Measurements from ENCODE around the gene NRG3.
"Not testable (repeated sequence)": the region's sequence is repeated elsewhere in the genome, so short reads cannot be mapped to it uniquely, and the experiment has no call there.

NRG3 gene

DNA sequence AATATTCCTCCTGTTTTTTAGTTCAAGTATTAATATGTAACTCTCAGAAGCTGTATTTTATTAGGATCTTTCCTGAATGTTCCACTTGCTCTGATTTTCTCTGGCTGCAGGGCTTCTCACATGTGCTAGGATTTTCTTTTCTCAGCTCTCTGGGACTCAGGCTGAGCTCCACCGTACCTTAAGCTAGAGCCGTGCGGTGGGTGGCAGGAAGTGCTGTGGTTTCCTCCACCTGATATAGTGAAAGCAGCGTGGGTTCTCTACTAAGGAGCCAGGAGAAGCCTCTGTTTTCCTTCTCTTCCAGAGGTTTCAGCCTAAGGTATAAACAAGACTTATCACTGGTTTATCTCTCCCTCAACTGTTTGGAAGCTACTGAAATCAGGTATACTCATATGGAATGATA lies 433.6 kb downstream of the NRG3 start:
- DNase-seq = no peak

DNA sequence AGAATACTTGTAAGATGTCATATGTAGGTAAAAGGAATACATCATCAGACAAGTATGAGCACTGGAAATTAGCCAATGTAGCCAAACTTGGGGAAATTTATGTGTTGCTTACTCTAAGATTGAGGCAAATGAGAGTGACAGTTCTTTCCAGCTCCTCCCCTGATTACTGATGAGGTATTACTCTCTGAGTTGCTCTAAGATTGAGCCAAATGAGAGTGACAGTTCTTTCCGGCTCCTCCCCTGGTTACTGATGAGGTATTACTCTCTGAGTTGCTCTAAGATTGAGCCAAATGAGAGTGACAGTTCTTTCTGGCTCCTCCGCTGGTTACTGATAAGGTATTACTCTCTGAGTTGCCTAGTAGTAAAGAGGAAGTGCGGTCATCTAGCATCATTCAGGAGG lies 435.8 kb downstream of the NRG3 start:
- no peak for DNase-seq

DNA sequence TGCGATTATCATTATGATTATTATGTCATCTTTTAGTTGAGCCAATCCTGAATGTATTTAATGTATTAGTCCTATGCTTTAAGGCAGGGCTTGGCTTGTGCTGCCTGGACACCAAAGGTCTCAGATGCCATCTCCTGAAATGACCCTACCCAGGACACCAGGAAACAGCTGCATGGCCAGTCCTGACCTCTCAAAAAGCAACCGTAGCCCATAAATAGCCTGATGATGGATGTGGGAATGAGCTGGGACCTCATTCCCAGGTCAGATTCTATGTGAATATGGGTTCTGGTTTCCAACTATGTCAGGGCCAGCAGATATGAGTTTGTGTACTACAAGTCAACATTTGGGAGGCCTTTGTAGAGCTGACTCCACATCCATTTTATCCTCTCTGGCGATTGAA lies 438.4 kb downstream of the NRG3 start:
- no peak for DNase-seq

DNA sequence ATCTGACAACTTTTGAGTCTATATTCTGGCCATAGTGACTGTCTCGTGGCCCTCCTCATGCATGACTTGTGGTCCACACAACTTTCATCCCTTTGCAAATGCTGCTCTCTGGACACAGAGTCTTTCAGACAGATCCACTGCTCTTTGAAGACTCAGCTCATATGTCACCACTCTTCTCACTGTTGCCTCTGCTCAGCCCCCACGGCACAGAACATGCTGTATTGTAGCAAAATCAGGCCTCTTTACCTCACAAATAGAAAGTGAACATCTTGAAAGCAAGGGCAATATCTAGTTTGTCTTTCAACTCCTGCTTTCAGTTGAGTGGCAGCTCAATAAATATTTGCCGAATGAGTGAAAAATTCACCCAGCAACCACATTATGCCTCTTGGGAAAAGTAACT lies 443.5 kb downstream of the NRG3 start:
- DNase-seq = no peak

DNA sequence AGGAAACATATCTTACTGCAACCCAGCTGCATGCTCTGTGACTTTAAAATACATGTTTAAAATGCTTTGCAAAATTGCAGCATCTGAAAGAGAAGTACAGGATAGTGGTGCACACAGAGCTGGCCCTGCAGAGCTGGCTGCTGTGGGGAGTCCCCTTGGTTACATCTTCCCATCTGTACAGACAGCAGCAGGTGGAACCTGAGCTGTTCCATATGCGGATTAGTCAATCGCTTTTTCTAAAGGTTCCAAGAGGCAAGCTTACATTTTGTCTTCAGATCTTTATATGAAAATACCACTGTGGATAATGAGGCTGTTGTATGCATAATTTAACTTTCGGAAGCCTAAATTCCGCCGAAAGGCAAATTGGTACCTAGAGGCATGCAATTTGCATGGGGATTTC lies 444.1 kb downstream of the NRG3 start:
- no peak for DNase-seq

DNA sequence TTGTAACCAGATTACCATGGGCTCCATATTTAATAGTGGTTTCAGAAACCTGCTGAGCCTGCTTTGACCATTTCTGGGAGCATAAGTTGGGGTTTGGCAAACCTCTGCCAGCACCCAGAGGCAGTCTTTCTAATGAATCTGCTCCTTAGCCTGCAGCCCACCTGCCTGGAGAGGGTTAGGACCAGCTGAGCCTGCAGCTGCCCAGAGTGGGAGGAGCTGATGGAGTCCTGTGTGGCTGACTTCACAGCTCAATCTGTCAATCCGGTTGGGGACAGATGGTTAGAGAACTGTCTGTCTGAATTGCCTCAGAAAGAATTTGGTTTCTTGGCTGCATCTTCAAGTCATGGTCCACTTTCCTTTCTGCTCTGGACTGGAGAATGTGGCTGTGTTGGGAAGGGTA lies 444.6 kb downstream of the NRG3 start:
- DNase-seq = no peak

DNA sequence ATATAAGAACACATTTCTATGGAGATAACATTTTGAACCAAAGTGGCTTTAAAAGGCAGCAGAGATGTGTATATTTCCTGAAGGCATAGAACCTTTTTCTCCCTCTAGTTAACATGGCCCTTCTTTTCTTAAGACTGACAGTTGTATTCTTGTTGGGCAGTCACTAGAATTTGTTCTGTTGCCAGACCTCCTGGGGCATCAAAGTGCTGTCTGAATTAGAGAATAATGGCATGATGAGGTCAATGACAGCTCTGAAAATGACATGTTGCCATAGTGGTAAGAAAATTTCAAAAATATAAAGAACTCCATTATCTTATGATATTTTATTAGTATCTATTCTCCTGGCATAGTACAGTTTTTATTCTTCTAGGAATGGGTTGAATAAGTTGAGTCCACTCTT lies 446.7 kb downstream of the NRG3 start:
- DNase-seq = no peak

DNA sequence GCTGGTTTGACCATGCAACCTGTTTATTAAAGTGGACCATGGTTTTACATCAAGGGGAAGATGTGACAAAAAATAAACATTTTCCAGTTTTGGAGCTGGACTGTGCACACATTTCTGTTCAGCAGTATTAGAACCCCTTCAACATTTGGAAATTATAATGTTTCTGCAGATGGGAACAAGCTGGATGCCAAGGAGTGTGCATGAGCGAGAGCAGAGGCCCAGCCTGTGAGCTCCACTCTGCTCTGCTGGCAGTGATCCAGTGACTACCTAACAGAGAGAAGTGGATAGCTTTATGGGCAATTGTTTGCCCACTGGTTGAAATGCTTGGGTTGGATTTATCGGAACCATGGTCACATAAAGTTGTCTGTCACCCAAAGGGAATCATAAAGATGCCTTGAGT lies 456.7 kb downstream of the NRG3 start:
- DNase-seq = no peak

DNA sequence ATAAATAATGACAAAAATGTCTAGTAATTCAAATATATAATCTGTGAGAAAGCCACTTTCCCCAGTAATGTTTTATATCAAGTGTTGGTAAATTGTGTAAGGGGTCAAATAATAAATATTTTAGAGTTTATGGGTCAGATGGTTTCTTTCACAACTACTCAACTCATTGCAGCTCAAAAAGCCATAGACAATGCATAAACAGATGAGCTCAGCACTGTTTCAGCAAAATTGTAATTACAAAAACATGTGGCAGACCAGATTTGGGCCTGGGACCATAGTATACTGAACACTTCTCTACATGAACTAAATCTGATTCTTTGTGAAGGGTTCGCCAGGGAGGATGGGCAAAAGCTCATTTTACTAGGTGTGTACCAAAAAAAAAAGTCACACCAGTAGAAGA lies 460.8 kb downstream of the NRG3 start:
- DNase-seq = no peak

DNA sequence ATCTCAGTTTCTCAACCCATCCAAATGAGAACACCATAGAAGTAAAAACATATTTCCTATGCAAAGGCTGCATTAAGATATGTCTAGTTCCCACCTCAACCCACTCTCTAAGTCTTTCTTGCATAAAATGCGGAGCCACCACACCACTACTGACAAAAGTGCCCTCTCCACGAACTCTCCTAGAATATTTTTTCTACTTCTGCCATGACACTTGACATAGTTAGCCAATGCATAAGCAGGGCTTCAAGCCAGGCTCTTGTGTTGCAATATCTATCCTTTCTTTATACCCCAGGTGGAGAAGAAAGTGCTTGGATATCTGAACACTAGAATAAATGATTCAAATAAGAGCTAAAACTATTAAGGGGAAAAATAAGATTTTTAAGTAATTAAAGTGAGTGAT lies 465.2 kb downstream of the NRG3 start:
- no peak for DNase-seq

DNA sequence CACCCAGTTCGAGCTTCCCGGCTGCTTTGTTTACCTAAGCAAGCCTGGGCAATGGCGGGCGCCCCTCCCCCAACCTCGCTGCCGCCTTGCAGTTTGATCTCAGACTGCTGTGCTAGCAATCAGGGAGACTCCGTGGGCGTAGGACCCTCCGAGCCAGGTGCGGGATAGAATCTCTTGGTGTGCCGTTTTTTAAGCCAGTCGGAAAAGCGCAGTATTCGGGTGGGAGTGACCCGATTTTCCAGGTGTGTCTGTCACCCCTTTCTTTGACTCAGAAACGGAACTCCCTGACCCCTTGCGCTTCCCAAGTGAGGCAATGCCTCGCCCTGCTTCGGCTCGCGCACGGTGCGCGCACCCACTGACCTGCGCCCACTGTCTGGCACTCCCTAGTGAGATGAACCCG lies 474.6 kb downstream of the NRG3 start:
- not testable (repeated sequence) for DNase-seq

DNA sequence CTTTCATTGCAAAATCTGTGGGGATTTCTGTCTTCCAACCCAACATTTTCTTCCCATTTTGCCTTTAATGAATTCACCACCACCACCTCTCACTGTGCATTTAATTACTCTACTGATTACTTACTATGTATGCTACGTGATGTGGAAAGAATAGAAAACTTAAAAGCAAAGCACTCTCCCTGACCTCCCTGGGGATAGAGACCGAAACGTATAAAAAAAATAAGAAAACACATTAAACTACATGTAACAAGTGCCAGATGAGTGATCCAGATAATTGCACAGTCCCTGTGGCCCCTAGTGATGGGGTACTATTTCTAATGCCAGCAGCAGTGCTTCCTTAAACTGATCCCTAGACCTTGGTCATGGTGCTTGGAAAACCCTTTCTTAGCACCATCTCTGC lies 478.4 kb downstream of the NRG3 start:
- DNase-seq = no peak

DNA sequence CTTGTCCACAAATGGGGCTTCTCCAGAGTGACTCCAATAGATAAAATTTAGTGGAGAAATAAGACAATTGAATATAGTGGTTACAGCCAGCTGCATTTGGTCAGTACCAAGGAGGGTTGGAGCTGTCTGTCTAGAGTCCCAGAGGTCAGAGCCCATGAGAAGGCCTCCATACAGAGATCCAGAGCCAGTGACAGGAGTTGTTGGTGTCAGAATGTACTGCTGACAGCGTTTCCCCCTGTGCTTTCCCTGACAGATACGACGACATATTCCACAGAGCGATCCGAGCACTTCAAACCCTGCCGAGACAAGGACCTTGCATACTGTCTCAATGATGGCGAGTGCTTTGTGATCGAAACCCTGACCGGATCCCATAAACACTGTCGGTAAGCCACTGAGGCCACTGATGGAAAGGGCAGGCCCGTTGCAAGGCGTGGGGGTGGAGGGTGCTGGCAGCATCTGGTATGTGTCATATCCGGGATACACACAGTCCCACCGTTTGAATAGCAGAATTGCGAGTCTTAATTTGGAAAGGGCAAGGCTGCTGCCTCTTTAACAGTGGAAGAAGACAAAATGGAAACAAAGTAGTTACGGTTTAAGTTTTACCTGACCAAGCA lies 483.6 kb downstream of the NRG3 start:
- DNase-seq = no peak

DNA sequence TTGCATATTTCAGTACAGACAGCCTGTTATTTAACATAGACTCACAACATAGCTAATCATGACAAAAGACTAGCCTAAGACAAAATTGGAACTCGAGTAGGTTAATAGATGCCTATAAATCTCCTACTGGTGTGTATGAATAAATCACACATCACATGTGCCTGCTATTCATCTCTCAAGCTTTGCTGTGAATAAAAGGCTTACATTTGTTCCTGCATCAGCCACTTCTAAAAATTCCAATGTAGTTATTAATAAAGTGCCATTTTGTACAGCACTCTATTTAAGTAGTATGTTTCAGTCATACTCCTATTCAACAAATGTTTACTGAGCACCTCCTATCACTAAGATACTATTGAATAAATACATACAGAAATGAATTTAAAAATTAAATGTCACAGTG lies 486.3 kb downstream of the NRG3 start:
- DNase-seq = no peak

DNA sequence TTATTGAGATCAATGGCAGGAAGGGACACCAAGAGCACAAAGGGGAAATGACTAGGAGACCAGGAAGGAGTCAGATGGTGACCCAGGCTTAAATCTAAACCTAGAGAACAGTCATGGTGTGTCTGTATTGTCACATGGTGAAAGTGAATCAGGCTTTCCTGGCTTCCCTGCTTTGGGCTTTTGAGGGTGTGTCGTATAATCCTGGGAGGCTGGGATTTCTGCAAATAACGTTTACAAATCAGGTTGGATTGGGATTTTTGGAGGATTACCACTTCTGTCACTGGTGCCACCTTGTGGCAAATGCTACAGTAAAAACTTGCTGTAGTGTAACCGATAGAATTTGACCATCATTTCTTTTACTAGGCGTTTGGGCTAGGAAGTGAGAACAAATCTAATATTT lies 502.6 kb downstream of the NRG3 start:
- DNase-seq = no peak

DNA sequence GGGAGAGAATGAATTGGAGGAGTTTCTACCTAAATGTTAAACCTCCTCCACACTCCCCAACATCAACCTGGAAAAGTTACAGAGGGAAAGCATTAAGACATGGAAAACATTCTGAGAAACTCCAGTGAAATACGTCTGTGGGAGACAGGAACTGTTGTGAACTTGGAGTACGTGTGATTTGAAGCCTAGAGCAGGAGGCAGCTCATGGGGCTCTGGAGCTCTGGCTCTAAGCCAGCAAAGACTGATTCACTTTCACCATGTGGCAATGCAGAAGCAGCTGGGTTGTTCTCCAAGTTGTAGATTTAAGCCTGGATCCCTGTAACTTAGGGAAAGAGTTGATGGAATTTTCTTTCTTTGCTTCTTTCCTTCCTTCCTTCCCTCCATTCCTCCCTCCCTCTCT lies 503.2 kb downstream of the NRG3 start:
- no peak for DNase-seq

DNA sequence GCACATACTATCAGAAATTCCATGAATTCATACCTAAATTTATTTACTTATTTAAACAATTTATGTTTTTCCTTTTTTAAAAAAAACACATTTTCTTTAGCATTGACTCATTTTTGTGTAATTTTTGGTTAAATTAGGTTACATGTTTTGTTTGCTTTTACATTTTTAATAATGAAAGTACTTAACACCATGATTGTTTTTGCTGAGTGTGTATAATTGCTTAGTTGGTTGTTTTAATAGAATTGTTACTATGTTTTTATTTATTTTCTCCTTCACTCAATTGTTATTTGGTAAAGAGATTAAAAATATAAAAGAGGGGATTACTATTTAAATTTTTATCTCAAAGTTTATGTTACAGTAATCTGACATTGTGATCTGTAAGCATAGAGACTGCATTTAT lies 508.4 kb downstream of the NRG3 start:
- DNase-seq = no peak

DNA sequence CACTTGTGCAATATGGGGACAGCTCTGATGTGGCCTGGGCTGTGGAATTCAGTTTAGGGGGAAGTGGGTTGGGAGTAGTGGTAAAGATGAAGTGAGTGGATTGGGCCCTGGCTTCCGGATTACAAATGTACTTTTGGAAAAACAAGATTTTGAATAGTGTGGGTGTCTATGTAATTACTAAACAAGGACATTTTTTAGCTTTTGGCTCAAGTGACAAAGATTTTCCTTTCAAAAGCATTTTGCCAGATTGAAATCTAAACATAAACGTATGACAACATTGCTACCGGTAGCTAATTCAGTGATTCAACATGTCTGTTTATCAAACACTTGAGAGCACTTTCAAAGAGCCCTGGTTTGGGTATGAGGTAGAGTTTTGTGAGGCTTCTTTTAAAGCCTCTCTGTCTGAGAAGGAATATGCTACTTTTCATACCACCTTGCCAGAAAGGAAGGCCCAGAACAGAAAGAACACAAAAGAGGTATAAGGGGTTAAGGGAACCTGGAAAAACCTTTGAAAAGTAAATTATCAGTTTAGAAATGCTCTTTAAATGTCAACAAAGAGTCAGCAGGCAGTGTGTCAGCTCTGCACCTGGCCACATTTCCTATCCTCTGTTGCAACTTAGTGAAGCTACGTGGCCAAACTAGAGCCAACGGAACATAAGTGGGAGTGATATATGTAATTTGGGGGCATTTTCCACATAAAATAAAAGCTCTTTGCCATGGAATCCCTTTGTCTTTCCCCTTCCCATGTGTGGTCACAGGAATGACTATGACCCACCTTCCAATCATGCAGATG lies 516.1 kb downstream of the NRG3 start:
- DNase-seq = no peak

DNA sequence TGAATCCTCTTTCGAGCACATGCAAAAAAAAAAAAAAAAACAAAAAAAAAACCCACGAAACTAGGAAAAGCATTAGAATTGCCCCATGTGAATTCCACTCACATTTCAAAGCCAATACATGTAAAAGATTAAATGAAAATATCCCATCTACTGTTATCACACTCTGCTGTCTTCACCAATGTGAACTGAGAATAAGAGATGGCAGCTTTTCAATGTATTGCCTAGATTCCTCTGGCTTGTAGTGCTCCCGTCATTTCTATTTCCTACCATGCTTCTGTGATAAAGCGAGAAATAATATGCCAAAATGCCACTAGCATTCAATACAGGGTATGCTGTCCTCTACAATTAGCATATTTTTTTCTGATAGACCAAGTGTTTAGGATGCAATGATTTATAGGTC lies 517.0 kb downstream of the NRG3 start:
- no peak for DNase-seq

DNA sequence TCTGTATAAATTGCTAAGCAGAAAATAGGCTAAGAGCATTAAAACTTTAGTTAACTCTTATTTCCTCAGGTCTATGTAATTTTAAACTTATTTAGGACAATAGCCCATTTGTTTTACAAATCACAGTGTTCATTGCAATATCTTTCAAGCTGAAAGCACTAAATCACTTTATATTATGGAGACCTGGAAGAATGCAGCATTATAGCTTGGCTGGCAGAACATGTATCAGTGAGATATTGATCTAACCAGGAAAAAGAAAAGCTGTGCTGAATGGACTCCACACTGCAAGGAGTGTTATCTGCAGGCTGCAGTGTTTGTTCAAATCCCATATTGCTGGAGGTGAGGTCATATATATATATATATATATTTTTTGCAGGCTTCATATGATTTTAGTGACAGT lies 517.5 kb downstream of the NRG3 start:
- no peak for DNase-seq

DNA sequence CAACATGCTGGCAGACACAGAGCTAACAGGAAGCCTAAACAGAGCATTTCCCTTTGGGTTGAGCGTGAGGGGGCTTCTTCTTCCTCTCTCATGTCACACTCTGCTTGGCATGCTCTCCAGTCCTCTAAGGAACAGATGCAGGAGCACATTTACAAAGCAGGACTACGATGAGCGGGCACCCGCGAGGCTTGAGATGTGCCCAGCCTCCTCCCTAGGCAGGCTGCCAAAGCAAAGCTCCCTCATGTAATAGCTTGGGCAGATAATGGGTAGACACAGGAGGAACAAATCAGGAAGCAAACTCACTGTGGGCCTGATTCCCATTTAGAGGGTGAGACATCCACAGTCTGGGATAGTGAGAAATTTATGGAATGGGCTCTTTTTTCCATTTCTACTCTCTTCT lies 519.1 kb downstream of the NRG3 start:
- DNase-seq = no peak

DNA sequence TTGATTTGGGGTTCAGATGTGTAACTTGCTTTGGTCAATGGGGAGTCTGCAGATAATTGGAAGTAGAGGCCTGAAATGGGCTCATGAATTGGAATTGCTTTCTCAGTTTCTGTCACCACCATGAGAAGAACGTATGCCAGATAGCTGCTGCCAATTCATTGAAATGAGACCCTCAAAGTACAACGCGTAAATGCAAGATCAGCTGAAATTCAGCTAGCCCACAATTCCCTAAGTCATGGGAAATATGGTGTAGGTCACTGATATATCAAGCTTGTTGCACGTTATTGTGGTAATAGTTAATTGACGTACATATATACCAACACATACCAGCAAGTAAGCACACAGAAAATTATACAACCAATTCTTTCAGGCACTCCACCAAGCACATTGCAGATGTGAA lies 520.0 kb downstream of the NRG3 start:
- no peak for DNase-seq

DNA sequence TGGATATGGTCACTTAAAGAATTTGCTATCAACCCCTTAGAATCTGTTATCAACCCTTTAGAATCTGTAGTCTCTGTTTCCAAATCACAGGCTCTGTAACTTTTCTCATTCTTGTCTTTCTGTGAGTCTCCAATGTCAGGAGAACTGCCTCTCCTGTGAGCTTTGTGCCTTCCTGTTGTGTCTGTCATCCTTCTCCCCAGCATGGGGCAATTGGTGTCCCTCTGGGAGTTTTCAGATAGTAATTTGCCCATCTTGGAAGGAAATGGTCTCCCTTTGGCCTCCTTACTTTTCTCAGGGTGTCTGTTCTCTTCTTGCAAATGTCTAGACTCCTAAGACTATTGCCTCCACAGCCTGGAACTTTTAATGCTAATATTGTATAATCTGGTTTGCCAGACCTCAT lies 521.9 kb downstream of the NRG3 start:
- no peak for DNase-seq

DNA sequence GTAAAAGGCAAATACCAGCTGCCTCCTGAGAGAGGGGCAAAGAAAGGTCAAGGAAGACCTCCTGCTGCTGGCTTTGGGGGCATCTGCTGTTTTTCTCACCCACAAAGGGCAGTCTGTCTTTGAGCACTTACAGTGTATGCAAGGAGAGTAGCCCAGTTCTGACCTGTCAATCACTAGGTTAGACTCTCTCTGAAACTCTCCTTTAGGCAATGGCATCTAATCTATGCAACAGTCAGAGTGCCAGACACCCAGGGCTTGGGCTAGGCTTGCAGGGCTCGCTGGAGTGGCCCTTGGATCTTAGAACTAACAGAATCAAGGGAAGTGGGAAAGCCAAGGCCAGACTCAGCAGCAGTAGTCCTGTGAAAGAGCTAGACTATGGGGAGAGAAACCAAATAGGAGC lies 522.9 kb downstream of the NRG3 start:
- DNase-seq = no peak

DNA sequence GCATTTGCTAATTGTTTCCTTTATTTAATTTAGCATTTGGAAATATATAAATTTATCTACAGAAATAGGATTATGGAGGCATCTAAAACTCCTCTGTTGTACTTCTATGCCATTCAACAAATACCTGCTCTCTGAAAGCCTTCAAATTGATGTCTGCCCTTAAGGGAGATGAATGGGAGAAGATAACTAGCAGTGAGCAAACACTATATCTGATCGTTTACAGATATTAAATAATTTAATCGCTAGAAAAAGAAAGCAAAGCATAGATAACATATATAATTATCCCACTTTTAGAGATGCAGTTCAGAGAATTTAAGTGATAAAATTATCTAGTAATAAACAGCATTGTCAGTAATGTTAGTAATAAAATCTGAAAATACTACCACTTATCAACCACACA lies 524.9 kb downstream of the NRG3 start:
- no peak for DNase-seq
